ENCODE data around the gene HRCT1.

DNA sequence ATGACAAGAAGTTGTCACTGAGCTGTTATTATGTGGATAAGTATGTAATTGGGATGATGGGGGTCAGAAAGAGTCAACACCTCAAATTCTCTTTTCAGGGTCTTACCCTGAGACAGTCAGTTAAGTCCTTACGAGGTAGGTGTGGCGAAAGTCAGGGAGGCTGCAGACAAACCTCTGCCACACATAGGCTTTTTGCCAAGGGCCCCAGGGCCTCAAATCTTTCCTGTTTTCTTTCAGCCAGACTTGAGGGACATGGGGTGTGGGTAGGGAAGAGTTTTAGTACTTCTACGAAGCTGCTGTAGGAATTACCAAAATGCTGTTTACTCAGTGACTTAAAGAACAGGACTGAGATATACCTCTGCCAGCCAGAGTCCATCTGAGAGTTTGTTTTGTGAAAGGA lies 38.2 kb downstream of the HRCT1 start:
- TF ChIP-seq EZH2 (IDR thresholded peaks at IDR 0.05; ENCODE audit: borderline replicate concordance, insufficient read depth, low read depth, low read length, poor library complexity, severe bottlenecking) = no peak
- TF ChIP-seq, protein P1, sequence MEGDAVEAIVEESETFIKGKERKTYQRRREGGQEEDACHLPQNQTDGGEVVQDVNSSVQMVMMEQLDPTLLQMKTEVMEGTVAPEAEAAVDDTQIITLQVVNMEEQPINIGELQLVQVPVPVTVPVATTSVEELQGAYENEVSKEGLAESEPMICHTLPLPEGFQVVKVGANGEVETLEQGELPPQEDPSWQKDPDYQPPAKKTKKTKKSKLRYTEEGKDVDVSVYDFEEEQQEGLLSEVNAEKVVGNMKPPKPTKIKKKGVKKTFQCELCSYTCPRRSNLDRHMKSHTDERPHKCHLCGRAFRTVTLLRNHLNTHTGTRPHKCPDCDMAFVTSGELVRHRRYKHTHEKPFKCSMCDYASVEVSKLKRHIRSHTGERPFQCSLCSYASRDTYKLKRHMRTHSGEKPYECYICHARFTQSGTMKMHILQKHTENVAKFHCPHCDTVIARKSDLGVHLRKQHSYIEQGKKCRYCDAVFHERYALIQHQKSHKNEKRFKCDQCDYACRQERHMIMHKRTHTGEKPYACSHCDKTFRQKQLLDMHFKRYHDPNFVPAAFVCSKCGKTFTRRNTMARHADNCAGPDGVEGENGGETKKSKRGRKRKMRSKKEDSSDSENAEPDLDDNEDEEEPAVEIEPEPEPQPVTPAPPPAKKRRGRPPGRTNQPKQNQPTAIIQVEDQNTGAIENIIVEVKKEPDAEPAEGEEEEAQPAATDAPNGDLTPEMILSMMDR (IDR thresholded peaks at IDR 0.05) = no peak
